Measurements from ENCODE around the gene PRDM16.

DNA sequence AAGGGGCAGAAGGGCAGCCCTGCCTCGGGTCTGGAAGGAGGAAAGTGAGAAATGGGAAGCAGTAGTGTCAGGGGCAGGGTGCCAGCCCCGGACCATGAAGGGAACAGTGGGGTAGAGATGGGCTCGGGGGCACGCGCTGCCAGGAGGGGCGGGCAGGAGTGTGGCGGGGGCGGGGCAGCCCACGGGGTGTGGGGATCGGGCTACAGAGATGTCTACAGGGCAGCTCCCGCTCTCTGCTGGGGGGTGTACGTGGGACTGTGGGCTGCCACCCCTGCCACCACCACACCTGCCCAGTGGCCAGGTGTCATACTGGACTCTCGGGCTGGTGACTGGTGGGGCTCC, 392.9 kb downstream of the PRDM16 start:
- TF ChIP-seq, protein P1, sequence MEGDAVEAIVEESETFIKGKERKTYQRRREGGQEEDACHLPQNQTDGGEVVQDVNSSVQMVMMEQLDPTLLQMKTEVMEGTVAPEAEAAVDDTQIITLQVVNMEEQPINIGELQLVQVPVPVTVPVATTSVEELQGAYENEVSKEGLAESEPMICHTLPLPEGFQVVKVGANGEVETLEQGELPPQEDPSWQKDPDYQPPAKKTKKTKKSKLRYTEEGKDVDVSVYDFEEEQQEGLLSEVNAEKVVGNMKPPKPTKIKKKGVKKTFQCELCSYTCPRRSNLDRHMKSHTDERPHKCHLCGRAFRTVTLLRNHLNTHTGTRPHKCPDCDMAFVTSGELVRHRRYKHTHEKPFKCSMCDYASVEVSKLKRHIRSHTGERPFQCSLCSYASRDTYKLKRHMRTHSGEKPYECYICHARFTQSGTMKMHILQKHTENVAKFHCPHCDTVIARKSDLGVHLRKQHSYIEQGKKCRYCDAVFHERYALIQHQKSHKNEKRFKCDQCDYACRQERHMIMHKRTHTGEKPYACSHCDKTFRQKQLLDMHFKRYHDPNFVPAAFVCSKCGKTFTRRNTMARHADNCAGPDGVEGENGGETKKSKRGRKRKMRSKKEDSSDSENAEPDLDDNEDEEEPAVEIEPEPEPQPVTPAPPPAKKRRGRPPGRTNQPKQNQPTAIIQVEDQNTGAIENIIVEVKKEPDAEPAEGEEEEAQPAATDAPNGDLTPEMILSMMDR (IDR thresholded peaks at IDR 0.05; ENCODE audit: low read length): no peak
- no peak for TF ChIP-seq EZH2phosphoT487 (IDR thresholded peaks at IDR 0.05; ENCODE audit: low read length)
- no peak for TF ChIP-seq EZH2 (optimal IDR thresholded peaks at IDR 0.05; ENCODE audit: low read depth, low read length)
